DMS153 (cell line): ENCODE results near the gene GP1BB.

ENCODE experiments used
- DNase-seq: peaks from one replicate; lab custom pipeline; 2025; lab: John Stamatoyannopoulos, UW

GP1BB gene

GRCh38 chr22:19727310-19728150 lies 4.2 kb downstream of the GP1BB start:
- DNase-seq = no peak

GRCh38 chr22:19728271-19728670 lies 4.9 kb downstream of the GP1BB start:
- no peak for DNase-seq

DNA sequence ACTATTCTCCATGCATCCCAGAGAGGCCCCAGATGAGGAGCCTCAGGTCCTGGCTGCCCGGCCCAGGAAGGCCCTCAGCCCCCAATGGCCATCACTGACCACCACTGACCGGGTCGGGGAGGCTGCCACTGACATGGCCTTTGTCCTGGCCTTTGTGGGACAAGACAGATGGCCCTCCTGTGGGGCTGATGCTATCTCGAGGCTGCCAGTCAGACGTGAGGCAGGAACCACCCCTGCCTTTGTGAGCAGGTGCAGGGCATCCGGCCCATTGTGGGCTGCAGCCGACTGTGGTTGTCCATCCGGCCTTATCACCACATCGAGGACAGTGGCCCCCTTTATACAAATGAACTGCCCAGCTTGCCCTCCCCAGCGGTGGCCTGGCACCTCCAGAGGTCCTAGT lies 5.5 kb downstream of the GP1BB start:
- DNase-seq = no peak

DNA sequence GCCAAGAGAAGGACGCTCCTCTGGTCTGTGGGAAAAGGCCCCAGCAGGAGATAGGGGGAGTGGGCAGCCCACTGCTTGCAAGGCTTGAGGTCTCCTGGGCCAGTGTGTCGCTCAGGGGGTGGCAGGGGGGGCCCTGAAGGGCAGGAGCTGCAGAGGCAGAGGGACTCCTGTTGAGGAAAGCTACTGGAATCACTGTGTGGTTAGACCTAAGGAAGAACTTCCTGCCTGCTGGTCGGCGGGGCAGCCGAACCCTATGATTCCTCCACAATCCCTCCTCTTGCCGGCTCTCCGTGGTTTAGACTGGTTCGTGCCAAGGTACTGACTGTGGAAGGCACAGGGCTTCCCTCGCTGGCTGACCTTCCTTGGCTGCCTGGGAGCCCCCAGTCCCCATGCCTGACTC lies 6.2 kb downstream of the GP1BB start:
- DNase-seq = no peak

- no peak for DNase-seq
These were observed 6.9 kb downstream of the GP1BB start for GRCh38 chr22:19730198-19730597.

DNA sequence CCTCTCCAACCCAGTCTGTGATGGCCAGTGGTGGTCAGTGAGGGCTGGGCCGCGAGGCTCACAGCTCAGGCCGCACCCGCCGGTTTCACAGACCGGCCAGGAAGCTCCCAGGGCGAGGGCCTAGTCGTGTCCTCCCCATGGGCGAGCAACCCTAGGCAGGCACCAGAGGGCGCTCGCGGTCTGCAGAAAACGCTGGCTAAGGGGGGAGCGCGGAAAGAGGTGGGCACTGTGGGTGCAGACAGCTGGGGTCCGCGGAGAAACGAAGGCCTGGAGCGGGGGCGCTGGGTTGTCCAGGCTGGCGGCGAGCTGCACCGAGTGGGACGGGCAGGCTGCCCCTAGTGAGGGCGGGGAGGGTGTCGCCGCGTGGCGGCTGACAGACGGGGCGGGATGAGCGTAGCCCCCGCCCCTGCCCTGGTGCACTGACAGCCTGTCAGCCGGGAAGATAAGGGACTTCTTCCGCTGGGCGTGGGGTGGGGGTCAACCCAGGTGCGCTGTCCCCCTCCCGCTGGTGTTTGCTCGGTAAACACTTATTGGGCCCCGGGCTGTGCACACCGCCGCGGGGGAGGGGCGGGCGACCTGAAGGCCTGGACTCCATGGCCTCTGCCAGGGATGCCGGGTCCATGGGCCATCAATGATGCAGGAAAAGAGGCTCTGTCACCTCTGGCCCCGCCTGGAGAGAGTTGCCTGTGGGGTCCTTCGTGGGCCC lies 7.5 kb downstream of the GP1BB start:
- peak; percentile 54 for DNase-seq

- DNase-seq = no peak
These were observed 8.2 kb downstream of the GP1BB start for GRCh38 chr22:19731361-19732135.

DNA sequence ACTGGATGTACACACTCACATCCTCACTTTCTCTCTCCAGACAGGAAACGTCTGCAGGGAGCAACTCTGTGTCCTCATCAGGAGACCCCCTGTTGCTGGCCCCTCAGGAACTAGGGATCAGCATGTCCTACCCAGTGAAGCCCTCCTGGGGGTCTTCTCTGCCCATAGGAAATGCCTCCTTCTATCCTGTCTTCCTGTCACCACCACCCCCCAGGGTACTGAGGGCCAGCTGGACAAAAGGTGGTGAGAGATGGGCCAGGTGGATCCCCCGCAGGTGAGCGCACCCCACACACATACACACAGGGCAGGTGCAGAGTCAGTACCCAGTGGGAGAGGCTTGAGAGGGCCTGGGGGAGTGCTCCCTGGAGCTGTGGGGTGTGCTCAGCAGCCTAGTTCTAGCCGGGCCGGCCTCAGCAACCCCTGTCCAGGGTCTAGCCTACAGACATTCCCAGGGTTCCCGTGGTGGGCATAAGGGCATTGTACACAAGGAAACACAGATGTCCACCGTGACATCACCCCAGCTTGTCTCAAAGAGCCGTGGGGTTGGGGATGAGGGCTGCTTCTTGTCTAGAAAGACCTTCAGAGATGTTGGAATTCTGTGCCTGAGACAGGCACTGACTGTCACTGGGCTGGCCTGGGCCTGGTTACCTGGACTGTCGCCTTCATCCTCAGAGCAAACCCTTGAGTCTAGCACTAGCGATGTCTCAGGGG lies 9.2 kb downstream of the GP1BB start:
- DNase-seq = no peak

- no peak for DNase-seq
These were observed 10.4 kb downstream of the GP1BB start for GRCh38 chr22:19733755-19734154.

DNA sequence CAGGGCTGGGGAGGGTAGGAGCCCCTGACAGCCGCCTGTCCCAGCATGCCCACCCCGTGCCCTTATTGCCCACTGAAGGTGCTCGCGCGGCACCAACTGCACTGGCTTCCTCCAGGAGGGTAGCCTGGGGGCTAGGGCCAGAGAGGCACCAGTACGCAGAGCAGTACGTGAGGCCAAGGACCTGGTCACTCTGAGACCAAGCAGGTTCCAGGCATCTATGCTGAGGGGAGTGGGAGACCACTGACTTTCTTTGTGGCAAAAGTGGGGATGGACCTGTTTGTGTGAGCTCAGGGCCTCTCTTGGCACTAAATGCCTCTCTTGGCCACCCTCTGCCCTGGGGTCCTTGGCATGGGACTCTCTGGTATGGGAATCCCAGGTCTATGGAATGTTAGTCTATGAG lies 10.8 kb downstream of the GP1BB start:
- DNase-seq = no peak

DNA sequence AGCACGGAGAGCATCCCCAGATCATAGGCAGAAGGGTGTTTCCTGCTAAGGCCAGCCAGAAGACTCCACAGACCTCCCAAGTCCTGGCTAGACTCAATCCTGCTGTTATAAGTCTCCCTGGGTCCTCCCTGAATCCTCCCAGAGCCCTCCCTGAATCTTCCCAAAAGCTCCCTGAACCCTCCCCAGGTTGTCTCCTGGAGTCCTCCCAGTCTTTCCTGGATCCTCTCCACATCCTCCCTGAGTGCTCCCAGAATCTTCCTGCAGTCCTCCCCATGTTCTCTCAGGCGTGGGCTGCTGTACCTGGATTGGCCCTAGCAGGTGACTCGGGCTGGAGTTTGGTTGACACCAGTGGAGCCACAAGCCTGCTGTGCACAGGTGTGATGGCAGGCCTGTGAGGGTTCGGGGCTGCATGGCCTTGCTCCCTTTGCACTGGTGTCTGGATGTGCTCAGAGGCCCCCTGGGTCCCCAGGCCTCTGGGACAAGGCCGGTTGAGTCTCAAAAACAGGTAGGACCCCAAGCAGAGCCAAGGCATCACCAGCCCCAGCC lies 11.6 kb downstream of the GP1BB start:
- no peak for DNase-seq

DNA sequence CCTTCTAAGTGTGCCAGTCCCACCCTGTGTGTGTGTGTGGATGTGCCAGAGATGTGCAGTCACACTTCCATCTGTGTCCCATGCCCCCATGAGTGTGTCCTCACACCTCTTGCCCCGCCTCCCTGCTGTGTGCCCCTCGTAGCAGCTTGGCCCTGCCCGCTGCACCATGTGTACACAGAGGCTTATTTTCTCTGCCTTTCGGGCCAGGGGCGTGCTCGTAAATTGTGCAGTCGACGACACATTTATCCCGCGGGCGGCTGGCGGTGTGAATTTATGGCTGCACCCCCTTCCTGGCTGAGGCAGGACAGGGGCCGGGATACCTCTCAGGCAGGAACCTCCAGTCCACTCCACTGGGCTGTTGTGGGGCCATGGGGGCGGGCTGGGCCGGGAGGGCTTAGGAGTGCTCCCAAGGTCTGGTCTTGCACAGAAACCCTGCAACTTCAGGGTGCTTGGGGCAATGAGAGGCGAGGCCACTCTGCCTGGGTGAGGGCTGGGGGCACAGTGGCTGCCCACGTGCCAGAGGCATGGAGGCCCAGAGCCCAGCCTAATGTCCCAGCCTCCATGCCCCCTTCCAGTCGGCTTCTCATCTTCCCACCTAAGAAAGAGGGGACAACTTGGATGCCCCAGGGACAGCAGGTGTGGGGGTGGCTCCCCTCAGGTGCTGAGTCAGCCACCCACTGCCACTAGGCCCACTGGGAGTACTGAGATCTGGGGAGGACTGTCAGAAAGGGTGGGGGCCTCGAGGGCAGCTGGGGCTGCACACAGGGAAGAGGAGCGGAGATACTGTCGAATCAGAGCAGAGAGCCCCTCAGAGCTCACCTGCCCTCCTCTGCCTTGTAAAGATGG lies 12.5 kb downstream of the GP1BB start:
- no peak for DNase-seq

DNA sequence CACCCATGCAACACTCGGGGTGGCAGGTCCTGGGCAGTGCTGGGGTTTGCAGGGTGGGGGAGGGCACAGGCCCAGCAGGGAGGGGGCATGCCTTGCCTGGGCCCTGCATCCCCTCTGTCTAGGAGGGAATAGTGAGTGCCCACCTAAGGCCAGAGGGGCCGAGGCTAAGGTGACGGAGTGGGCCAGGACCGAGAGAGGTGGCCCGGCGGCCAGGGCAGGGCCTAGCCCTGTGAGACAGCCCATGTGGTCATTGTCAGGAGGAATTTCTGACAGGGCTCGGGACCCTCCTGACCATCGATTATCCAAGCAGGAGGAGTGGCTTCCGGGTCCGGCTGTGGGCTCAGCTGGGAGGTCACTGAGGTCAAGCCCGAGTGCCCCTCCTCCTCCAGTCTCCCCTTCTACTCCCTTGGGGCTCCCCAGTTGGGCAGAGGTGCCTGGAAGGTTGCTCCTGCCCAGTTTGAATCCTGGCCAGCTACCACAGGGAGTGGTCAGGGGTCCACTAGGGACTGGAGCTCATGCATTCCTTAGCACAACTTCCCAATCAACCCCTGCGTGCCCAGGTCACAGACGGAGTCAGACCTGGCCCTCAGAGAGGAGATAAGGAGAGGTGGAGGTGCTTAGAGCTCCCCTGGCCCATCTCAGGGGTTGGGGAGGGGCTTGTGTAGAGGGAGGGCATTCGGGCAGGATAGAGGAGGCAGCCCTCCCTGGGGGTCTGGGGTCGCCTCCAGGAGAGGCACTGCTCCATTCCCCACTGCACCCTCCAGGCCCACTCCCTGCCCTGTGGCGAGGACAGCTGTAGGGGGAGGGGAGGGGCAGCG lies 14.7 kb downstream of the GP1BB start:
- DNase-seq = no peak

DNA sequence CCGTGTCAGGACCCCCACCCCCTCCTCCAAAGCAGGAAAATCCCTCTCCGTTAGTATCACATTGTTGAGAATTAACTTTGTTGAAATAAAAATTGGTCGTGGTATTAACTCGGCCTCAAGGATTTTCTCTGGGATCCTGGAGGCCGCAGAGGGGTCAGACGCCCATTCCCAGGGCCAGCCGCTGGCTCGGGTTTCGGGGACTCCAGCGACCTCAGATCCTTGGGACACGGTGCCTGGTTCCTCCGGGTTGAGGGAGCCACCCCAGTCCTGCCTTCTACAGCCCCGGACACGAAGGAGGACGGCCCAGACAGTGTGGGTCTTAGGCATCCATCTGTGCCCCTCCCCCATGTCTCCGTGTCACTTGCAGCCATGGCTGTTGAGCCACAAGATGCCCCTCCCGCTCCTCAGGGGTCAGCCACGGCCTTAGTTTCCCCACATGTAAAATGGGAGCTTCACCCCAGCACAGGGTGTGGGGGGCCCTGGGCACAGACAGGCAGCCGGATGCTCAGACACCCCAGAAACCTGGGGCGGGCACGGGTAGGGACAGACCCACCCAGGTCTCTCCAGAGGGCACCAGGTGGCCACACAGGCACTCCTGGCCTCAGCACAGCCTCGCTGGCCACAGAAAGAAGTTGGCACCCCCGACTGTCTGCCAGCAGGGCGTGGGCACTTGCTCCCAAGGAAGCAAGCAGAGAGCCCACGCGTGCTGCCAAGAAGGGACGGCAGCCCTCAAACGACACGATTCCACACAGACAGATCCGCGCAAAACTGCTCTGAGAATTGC lies 15.5 kb downstream of the GP1BB start:
- DNase-seq = no peak

- no peak for DNase-seq
These were observed 16.1 kb downstream of the GP1BB start for GRCh38 chr22:19739448-19739895.

DNA sequence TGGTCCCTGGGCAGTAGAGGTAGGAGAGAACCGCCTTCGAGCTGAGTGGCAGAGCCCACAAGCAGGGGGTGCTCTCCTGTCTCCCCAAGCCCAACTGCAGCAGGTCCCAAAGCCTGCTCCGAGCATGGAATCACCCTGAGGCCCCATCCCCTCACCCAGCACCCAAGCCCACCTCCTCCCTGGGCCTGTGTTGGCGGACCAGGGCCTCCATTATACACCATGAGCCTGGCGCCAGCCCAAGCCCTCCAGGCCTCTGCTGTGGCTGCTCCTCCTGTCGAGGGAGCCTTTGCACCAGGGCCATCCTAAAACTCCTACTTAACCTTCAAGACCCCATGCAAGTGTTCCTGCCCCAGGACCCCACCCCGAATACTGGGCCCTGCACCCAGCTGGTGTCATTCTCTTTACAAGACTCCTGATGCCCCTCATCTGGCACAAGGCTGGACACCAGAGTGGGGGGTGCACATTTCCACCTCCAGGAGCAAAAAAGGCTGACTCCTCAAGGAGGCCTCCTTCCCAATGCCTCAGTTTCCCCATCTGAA lies 16.6 kb downstream of the GP1BB start:
- DNase-seq = no peak

DNA sequence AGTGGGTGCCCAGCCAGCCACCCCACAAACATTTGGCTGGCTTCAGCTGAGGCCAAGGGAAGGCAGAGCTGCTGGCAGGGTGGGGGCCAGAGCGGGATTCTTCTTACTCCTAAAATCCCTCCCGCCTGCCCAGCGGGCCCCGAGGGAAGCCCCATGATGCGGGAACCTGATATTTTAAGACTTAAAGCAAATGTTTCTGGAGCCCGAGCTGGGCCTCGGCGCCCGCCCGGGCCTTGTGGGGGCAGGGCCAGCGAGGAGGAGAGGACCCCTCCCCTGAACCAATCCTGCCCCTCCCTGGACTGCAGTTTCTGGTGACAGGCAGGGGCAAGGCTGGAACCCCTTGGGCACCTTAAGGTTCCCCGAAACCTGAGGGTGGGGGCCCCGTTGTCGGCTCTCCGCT lies 17.2 kb downstream of the GP1BB start:
- DNase-seq = no peak

DNA sequence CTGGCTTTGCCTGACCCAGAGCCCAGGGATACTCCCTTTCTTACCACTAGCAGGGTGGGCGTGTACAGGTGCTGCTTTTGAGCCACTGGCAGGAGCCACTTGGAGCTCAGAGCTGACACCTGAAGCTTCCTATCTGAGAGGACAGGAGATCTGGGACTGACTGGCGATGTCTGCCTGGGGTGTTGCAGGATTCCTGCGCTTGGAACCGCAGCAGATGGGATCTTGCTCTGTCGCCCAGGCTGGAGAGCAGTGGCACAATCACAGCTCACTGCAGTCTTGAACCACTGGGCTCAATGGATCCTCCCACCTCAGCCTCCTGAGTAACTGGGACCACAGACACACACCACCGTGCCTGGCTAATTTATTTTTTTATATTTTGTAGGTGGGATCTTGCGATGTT lies 17.7 kb downstream of the GP1BB start:
- DNase-seq = no peak
